Right lobe of liver (tissue), 6 donors: ENCODE results near the gene MMP15. TPM values are rescaled to one million over a fixed set of nuclear protein-coding genes. Genes with fewer than 3 reads are reported as not detected.

Source experiments
- ATAC-seq, 4 donors: fragments of 200-7000 bp; cut with Tn5 transposase; one replicate each; pipeline ENCODE4 v1.9.1; 2020; ENCODE audit warnings: mild to moderate bottlenecking in 4 of 4, moderate library complexity in 4 of 4
- DNase-seq, 3 donors: peaks; one replicate each; pipeline ENCODE4 v3.0.0-alpha.2; 2020
- H3K27ac ChIP-seq, 3 donors: fragments of 200-600 bp; one replicate each; pipeline ENCODE4 v1.8.0; 2022
- H3K27me3 ChIP-seq, 2 donors: fragments of 200-600 bp; one replicate each; pipeline ENCODE4 v1.8.0; 2022
- H3K36me3 ChIP-seq, 4 donors: fragments of 200-600 bp; sonication (generic) in 1 of 4; one replicate each; pipeline versions ENCODE4 v1.5.1 to v1.8.0; 2017 to 2022; ENCODE audit warnings: control low read depth in 1 of 4
- H3K4me1 ChIP-seq, 4 donors: fragments of 200-600 bp; sonication (generic) in 1 of 4; one replicate each; pipeline versions ENCODE4 v1.5.1 to v1.8.0; 2017 to 2022; ENCODE audit warnings: control low read depth in 1 of 4
- H3K4me3 ChIP-seq, 3 donors: fragments of 200-600 bp; one replicate each; pipeline ENCODE4 v1.8.0; 2022
- H3K9me3 ChIP-seq, 4 donors: fragments of 200-600 bp; sonication (generic) in 1 of 4; one replicate each; pipeline versions ENCODE4 v1.5.1 to v1.8.0; 2017 to 2022; ENCODE audit warnings: control low read depth in 1 of 4
- CTCF ChIP-seq, 4 donors: fragments of 200-600 bp in 3 of 4; fragments of 450-650 bp in 1 of 4; IDR thresholded peaks; one replicate each; pipeline versions ENCODE4 v1.5.1 to v1.8.0; 2016 to 2022; ENCODE audit warnings: antibody characterized with exemption in 4 of 4, mild to moderate bottlenecking in 2 of 4
- POLR2A ChIP-seq: fragments of 450-650 bp; IDR thresholded peaks from one replicate; pipeline ENCODE4 v1.6.1; 2017; ENCODE audit warnings: antibody characterized with exemption, mild to moderate bottlenecking
- WGBS: methylation state at CpG from one replicate; pipeline ENCODE4 v1.1.6; 2018; ENCODE audit warnings: low coverage, low lambda C conversion rate; ENCODE audit not compliant: insufficient coverage; ENCODE audit errors: missing lambda C conversion rate; 5-methylcytosine and 5-hydroxymethylcytosine counted together
- intact Hi-C, 2 donors: fragments of 100-400 bp; cut with DNase I; formaldehyde crosslinking; loops; one replicate each; pipeline versions ENCODE4 v1.11.2 to v1.14.1; 2022
- total RNA-seq, 6 experiments: library from RNA; depleted of rRNA in 2 of 6; stranded (reverse); fragments of >200 nt in 2 of 6; fragmentation: NEBNext Ultra II Directional in 3 of 6; extraction: Animal tissue kit (Norgen Biotek cat#: 25700) in 3 of 6; gene quantifications; one replicate each; pipeline versions ENCODE4 v1.1.0 to v1.2.4, GENCODE V29; 2016 to 2023
- donor health status: DM: no; HTN: yes; CAD: no.
- donor health status: DM: no; HTN: no; CAD: no.
- donor health status: DM: no; HTN: no; CAD: no.
- donor health status: DM: no; HTN: yes; CAD: no.
- donor health status: DM: no; HTN: yes; CAD: no.

MMP15 gene
- total RNA-seq, 6 experiments from 2014 or later, result 22.3 to 76.0 (median 35.2) TPM

- Histone ChIP-seq H3K9me3 (no peaks in the 10 kb centered on the region), H3K4me1 (peaks cover 0 to 13% (median 2%) of the 10 kb centered on the region in 4 donors), H3K4me3 (no peak overlapping the region), H3K27ac (no peak overlapping the region), H3K36me3 (peaks cover 0 to 19% (median 0%) of the 10 kb centered on the region in 4 donors), H3K27me3 (no peaks in the 10 kb centered on the region)
- WGBS, result no CpG with 5 or more reads among the region's 36 CpGs
- TF ChIP-seq CTCF (IDR thresholded peaks at IDR 0.05), result no peak
- TF ChIP-seq POLR2A, result no peak
- DNase-seq, result peak in 1 of 3 donors; percentile 47
- no peak for ATAC-seq
- intact Hi-C loops, result loop anchor here (5.0 kb wide), 2 partner anchors 90 to 95 kb away; no protein-coding TSS in a partner anchor
These were observed 27.9 kb upstream of the MMP15 start for GRCh38 chr16:57997528-57998265.

GRCh38 chr16:57998486-57998885 is 27.1 kb upstream of the MMP15 start:
- intact Hi-C loops, result loop anchor here (5.0 kb wide), 2 partner anchors 91 to 96 kb away; no protein-coding TSS in a partner anchor
- TF ChIP-seq CTCF (IDR thresholded peaks at IDR 0.05), result no peak
- peaks cover 0 to 20% (median 0%) of the 10 kb centered on the region in 4 donors for H3K36me3 ChIP-seq

GRCh38 chr16:57998992-57999365 is 26.6 kb upstream of the MMP15 start:
- no peaks in the 10 kb centered on the region for H3K27me3 ChIP-seq
- peak in 2 of 3 donors; percentile 10 to 41 for DNase-seq
- TF ChIP-seq CTCF (IDR thresholded peaks at IDR 0.05), result no peak
- no peak for TF ChIP-seq POLR2A
- 66% methylated on average over 3 of the region's 3 CpGs for WGBS
- intact Hi-C loops, result loop anchor here (5.0 kb wide), 2 partner anchors 92 to 97 kb away; no protein-coding TSS in a partner anchor
- peaks cover 0 to 13% (median 2%) of the 10 kb centered on the region in 4 donors for H3K4me1 ChIP-seq
- H3K4me3 ChIP-seq, result no peak overlapping the region
- no peak for ATAC-seq
- no peaks in the 10 kb centered on the region for H3K9me3 ChIP-seq
- H3K27ac ChIP-seq, result no peak overlapping the region
- peaks cover 0 to 20% (median 0%) of the 10 kb centered on the region in 4 donors for H3K36me3 ChIP-seq

More at GRCh38 chr16:57998486-57998885, 27.1 kb upstream of the MMP15 start:
- Histone ChIP-seq H3K4me3 (no peak overlapping the region), H3K4me1 (peaks cover 0 to 13% (median 2%) of the 10 kb centered on the region in 4 donors), H3K27me3 (no peaks in the 10 kb centered on the region), H3K27ac (no peak overlapping the region), H3K9me3 (no peaks in the 10 kb centered on the region)
- no peak for ATAC-seq
- DNase-seq, result peak in 2 of 3 donors; percentile 39 to 64
- WGBS, result 67% methylated on average over 1 of the region's 8 CpGs

GRCh38 chr16:57999366-57999970 is 26.1 kb upstream of the MMP15 start:
- H3K27me3 ChIP-seq, result no peaks in the 10 kb centered on the region
- intact Hi-C loops, result loop anchor here (5.0 kb wide), 2 partner anchors 92 to 97 kb away; no protein-coding TSS in a partner anchor
- ATAC-seq, result no peak
- H3K4me3 ChIP-seq, result peak overlapping the region; percentile 57 to 86 (median 85)
- 7% methylated on average over 6 of the region's 6 CpGs for WGBS
- peaks cover 0 to 13% (median 2%) of the 10 kb centered on the region in 4 donors for H3K4me1 ChIP-seq
- peak in 1 of 4 donors; percentile 16 for TF ChIP-seq CTCF (IDR thresholded peaks at IDR 0.05)
- TF ChIP-seq POLR2A, result no peak
- peak overlapping the region in 2 of 3 donors; percentile 69 to 85 for H3K27ac ChIP-seq
- H3K36me3 ChIP-seq, result peaks cover 0 to 20% (median 0%) of the 10 kb centered on the region in 4 donors
- DNase-seq, result peak in 1 of 3 donors; percentile 7
- no peaks in the 10 kb centered on the region for H3K9me3 ChIP-seq
